Stimulated activated naive CD8-positive, alpha-beta T cell treated with anti-CD3 and anti-CD28 coated beads, Interleukin-15, amount 100 ng/mL, for 72 hours (primary cell): ENCODE measurements around the gene MACROD1.
"Not testable (repeated sequence)": the region's sequence is repeated elsewhere in the genome, so short reads cannot be mapped to it uniquely, and the experiment has no call there.

Experiments used
- ATAC-seq: fragments of 150-1000 bp; cut with Tn5 transposase; 2 replicates; pipeline ENCODE4 v1.10.0; 2021; ENCODE audit warnings: mild to moderate bottlenecking, moderate library complexity
- DNase-seq, 2 donors: peaks; one replicate each; pipeline ENCODE4 v3.0.0; 2021 to 2022
- H3K27ac Mint-ChIP-seq, 2 donors: one replicate each; pipeline ENCODE4 v1.8.0; 2022; ENCODE audit warnings: mild to moderate bottlenecking in 2 of 2, mixed read lengths in 2 of 2, moderate library complexity in 2 of 2
- H3K27me3 Mint-ChIP-seq: one replicate; pipeline ENCODE4 v1.8.0; 2022; ENCODE audit warnings: mixed read lengths
- H3K4me1 Mint-ChIP-seq: one replicate; pipeline ENCODE4 v1.8.0; 2022; ENCODE audit warnings: mild to moderate bottlenecking, mixed read lengths
- H3K4me3 Mint-ChIP-seq, 2 donors: one replicate each; pipeline ENCODE4 v1.8.0; 2022; ENCODE audit warnings: mild to moderate bottlenecking in 2 of 2, mixed read lengths in 2 of 2, moderate library complexity in 1 of 2
- H3K9me3 Mint-ChIP-seq, 2 donors: one replicate each; pipeline ENCODE4 v1.8.0; 2022; ENCODE audit warnings: mixed read lengths in 2 of 2

Gene MACROD1

DNA sequence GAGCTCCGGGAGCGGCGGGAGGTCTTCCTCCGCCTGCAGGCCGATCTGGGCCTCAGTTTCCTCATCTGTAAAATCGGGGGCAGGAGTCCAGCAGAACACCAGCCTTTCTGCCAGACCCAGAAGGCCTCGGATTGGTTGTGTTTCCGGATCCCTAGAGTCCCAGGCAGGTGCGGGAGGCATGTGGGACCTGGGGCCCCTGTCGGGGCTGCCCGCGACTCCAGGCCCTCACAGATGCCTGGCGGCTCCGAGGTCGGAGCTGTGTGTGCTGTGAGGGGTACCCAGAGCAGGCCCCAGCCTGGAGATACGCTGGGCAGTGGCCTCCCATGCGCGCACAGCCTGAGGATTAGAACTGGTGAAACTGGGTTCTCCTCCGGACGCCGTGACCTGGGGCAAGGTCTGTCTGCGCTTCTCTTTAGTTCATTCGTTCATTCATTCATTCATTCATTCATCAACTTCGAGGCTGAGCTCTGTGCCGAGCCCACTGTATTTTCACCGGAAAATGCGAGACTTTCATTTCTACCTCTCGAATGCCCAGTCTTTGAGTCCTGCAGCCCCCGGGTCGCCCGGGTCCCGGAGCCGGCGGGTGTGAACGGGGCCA lies 105.6 kb downstream of the MACROD1 start:
- Mint-ChIP-seq H3K4me3 (peak overlapping the region; percentile 57 to 78), H3K4me1 (peaks cover 26% of the 10 kb centered on the region), H3K27me3 (peaks cover 30% of the 10 kb centered on the region), H3K27ac (no peak overlapping the region), H3K9me3 (no peaks in the 10 kb centered on the region)
- DNase-seq, result no peak
- no peak for ATAC-seq

DNA sequence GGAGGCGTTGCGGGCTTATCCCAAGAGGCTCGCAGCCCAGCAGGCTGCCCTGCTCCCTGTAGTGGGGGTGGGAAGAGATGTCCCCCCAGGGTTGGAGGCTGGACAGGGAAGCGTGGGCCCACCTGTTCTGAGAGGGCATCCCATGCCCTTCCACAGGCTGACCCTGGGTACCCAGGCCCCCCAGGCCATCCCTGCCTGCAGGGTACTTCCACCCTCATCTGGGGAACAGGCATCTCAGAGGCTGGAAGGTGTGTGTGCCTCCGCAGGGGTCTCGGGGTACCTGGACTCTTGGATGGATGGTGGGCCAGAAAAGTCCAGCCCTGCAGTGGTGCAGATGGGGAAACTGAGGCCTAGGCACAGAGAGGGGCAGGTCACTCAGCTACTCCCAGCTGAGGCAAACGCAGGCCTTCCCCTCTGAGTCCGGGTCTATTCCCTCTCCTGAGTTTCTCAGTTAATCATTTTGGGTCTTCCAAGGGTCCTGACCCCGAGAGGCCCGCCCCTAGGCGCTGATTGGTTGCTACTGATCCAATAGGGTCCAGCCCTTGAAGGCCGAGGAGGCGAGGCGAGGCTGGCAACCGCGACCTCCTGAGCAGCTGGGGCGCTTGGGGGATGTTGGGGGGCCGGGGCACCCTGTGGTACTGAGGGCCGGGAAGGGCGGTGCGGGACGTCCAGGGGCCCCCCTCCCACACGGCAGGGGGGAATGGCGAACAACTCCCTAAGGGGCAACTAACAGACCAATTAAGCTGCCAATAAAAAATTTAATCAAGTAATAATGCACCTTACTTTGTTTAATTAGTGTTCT lies 106.4 kb downstream of the MACROD1 start:
- DNase-seq, result no peak
- H3K27ac Mint-ChIP-seq, result no peak overlapping the region
- H3K9me3 Mint-ChIP-seq, result no peaks in the 10 kb centered on the region
- peak overlapping the region in 1 of 2 donors; percentile 13 for H3K4me3 Mint-ChIP-seq
- ATAC-seq, result no peak
- H3K27me3 Mint-ChIP-seq, result peaks cover 30% of the 10 kb centered on the region
- H3K4me1 Mint-ChIP-seq, result peaks cover 20% of the 10 kb centered on the region

DNA sequence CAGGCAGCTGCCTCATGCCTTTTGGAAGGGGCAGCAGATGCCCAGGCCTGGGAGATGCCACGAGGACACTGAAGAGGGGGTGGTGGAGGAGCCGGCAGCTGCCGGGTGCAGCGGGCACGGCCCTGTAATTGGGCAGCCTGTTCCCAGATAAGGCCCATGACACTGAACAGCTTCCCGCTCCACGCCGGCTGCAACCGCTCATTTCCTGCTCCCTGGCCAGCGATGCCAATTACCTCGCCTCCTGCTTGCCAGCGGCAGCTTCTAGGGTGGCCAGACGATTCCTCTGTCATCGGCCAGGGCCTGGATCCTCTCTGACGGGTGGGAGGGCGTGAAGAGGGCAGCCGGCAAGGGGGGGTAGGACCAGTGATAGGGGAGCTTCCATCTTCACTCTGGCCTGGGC lies 107.4 kb downstream of the MACROD1 start:
- DNase-seq, result no peak
- no peak for ATAC-seq
- Mint-ChIP-seq H3K4me1 (peaks cover 20% of the 10 kb centered on the region), H3K9me3 (no peaks in the 10 kb centered on the region), H3K27me3 (peaks cover 30% of the 10 kb centered on the region), H3K4me3 (no peak overlapping the region), H3K27ac (no peak overlapping the region)

DNA sequence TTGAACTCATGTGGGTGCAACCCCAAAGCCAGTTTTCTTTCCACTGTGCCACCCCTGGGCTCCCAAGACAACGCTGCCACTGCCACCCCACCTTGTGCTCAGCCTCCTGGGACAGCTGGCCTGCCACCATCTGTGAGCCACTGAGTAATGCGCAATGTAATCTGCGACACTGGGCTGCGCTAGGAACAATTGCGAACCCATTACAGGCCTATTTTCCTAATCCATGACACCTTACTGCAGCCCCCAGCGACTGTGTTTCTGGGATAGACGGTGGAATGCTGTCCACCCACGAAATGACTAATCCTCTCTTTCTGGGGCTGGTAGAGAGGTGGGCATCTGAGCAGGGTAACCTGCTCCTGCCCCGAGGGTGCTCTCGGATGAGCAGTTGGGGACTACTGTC lies 108.0 kb downstream of the MACROD1 start:
- ATAC-seq (no peak), DNase-seq (no peak)
- Mint-ChIP-seq H3K27me3 (peaks cover 27% of the 10 kb centered on the region), H3K4me3 (no peak overlapping the region), H3K27ac (no peak overlapping the region), H3K9me3 (no peaks in the 10 kb centered on the region), H3K4me1 (peaks cover 20% of the 10 kb centered on the region)

DNA sequence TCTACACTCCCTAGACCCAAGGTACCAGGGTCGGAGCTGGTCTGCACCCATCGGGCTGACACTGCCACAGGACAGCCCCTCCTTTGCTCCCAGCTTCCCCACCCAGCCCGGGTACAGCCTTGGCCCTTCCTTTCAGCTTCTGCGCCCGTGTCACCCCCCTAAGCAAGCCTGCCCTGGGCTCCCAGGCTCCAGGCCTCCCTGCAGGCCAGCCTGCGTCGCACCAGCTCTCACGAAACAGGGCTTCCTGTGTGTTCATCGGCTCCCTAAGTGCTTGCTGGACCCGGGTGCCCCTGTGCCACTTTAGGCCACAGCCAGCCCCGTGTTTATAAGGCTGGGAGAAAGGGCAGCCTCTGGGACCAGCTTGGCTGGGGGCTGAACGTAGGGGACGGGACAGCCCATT lies 109.1 kb downstream of the MACROD1 start:
- no peak overlapping the region for H3K4me3 Mint-ChIP-seq
- no peaks in the 10 kb centered on the region for H3K9me3 Mint-ChIP-seq
- ATAC-seq (no peak), DNase-seq (no peak)
- H3K4me1 Mint-ChIP-seq, result peaks cover 16% of the 10 kb centered on the region
- H3K27me3 Mint-ChIP-seq, result peaks cover 16% of the 10 kb centered on the region
- no peak overlapping the region for H3K27ac Mint-ChIP-seq

DNA sequence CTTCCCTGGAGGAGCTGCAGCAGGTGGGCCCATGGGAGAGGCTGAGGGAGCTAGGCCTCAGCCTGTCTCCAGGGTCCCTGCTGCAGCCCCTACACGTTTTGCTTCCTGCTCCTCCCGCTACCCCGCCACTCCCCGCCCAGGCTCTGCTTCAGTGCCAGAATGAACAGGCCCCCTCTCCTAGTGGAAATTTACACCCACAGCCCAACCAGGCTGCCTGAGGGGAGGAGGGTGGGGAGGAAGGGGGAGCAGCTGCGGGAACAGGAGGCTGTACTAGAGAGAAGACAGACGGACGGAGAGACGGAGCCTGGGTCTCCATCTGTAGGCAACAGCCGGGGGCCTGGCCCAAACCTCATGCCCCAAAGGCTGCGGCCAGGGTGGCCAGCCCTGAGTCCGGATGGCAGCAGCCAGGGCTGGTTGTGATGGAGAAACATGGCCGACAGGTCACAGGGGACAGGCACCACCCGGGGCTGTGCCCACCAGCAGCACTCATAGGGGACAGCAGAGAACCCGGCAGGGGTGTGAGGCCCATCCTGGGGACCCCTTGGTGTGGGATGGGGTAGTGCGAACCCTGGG lies 109.6 kb downstream of the MACROD1 start:
- DNase-seq, result no peak
- Mint-ChIP-seq H3K9me3 (no peaks in the 10 kb centered on the region), H3K4me1 (peaks cover 11% of the 10 kb centered on the region), H3K4me3 (no peak overlapping the region), H3K27ac (no peak overlapping the region), H3K27me3 (peaks cover 11% of the 10 kb centered on the region)
- no peak for ATAC-seq

DNA sequence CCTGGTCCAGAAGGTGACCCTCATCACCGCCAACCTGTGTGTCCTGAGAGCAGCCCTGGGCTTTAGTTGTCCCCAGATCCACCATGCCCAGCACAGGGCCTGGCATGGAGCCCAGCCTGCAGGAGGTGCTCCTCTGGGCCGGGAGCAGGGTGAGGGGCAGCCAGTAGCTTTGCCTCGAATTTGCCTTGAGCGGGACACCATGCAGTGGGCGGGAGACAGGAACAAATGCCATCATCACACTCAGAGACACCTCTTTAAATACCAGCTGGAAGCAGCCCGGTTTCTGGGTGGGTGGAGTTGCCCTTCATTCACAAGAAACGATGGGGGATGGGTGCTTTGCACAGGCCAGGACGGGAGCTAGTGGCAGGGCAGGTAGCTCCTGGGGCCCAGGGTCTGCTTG lies 110.8 kb downstream of the MACROD1 start:
- Mint-ChIP-seq H3K27me3 (no peaks in the 10 kb centered on the region), H3K4me3 (no peak overlapping the region)
- ATAC-seq, result no peak

DNA sequence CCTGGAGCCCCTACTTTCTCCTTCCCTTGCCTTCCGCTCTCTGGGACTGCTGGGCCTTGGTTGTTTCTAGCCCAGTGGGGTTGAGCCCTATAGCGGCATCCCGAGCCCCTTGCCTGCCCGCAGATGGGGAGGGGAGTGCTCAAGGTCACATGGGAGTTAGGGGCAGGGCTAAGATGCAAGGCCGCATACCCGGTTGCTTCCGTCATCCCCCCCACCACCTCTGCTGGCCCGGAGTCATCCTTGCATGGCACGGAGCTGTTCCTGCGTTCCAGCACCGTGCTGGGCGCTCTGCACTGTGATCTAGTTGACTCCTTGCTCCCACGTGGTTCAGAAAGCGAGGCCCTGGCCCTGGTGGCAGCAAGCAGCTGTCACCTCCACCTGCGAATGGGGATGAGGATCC lies 112.2 kb downstream of the MACROD1 start:
- Mint-ChIP-seq H3K27ac (peak overlapping the region in 1 of 2 donors; percentile 78), H3K4me1 (no peaks in the 10 kb centered on the region), H3K9me3 (no peaks in the 10 kb centered on the region), H3K4me3 (no peak overlapping the region), H3K27me3 (no peaks in the 10 kb centered on the region)
- no peak for ATAC-seq
- DNase-seq, result no peak

More for the DNA sequence above, 110.8 kb downstream of the MACROD1 start:
- Mint-ChIP-seq H3K27ac (no peak overlapping the region), H3K4me1 (no peaks in the 10 kb centered on the region), H3K9me3 (no peaks in the 10 kb centered on the region)
- DNase-seq, result no peak

DNA sequence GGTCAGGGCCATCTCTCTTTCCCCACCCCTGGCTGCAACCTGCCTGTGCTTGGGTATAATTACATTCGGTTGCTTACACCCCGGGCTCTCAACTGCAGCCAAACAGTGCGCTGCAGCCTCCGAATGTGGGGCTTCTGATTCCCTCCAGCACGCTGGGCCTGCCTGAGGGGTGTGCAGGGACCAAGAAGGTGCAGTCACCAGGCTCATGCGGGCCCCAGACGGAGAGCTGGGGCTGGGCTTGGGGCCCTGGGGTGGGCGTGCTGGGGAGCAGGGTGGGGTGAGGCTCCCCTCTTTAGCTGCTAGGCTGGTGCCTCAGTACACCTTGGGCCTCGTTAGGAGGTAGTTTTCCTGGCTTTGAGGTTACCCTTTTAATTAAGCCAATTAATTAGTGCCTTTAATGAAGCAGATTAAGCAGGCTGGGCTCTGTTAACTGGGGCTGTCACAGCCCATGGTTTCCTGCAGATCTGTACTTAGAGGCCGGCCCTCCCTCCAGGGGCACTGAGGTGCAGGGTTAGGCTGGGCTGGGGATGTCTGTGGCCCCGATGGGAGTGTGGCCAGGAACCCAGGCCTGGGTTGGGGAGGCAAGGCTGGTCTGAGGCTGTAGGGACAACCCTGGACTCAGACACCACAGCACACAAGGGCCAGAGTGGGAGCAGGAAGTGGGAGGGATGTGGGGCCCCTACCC lies 112.8 kb downstream of the MACROD1 start:
- no peak for ATAC-seq
- Mint-ChIP-seq H3K9me3 (no peaks in the 10 kb centered on the region), H3K27ac (peak overlapping the region in 1 of 2 donors; percentile 78)

DNA sequence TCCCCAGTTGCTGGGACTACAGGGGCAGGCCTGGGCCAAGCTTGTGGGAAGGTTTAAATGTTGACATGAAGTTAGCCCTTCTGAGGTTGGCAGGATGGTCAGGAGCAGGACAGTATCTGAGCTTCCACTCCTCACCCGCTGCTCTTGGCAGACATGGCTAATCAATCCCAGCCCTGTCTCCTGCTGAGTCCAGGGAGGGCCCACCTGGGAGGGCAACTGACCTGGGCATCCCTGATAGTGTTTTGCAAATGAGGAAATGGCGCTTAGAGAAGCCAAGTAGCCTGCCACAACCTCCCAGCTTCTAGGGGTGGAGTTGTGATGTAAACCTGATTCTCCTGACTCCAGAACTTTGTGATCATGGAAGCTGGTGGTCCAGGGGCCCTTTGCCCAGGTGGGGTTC lies 113.5 kb downstream of the MACROD1 start:
- H3K4me1 Mint-ChIP-seq, result no peaks in the 10 kb centered on the region
- no peaks in the 10 kb centered on the region for H3K27me3 Mint-ChIP-seq
- no peaks in the 10 kb centered on the region for H3K9me3 Mint-ChIP-seq
- H3K27ac Mint-ChIP-seq, result no peak overlapping the region
- ATAC-seq, result no peak
- H3K4me3 Mint-ChIP-seq, result no peak overlapping the region
- DNase-seq, result no peak

More for the DNA sequence above, 112.8 kb downstream of the MACROD1 start:
- H3K27me3 Mint-ChIP-seq, result no peaks in the 10 kb centered on the region
- H3K4me3 Mint-ChIP-seq, result no peak overlapping the region
- DNase-seq, result no peak
- H3K4me1 Mint-ChIP-seq, result no peaks in the 10 kb centered on the region

DNA sequence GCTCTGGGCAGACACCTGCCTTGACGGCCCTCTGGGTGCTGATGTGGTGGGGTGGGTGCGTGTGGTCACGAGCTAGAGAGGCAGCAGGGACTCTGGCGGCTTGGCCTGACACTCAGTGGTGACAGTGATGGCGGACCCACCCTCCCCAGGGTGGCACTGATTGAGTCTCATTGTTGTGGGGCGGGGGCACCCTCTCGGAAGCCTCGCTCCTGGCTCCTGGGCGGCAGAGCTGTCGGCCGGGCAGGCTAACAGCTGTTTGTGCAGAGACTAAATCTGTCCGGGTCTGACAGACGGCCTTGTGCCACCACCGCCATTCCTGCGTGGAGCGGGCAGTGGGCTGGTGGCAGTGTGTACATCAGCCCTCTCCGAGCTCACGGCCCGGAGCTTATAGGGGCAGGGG lies 114.6 kb downstream of the MACROD1 start:
- Mint-ChIP-seq H3K4me3 (no peak overlapping the region), H3K27ac (no peak overlapping the region), H3K9me3 (no peaks in the 10 kb centered on the region), H3K4me1 (no peaks in the 10 kb centered on the region), H3K27me3 (no peaks in the 10 kb centered on the region)
- DNase-seq (no peak), ATAC-seq (no peak)

DNA sequence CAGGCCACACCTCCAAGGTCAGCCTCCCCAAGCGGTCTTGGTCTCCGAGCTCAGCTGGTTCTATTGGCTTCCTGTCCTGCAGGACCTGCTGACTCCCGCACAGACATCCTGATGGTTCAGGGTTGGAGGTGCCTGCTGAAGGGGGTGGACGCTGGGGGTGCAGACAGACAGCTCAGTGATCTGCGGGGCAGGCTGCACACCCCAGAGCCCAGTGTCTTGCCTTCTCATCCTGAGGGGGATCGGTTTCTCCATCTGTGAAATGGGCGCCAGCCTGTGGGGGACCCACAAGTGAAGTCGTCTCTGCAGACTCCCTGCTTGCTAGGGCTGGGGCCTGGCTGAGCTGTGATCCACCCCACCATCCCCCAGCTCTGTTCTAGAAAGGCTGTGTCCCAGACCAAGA lies 116.4 kb downstream of the MACROD1 start:
- Mint-ChIP-seq H3K9me3 (no peaks in the 10 kb centered on the region), H3K27ac (no peak overlapping the region), H3K27me3 (no peaks in the 10 kb centered on the region), H3K4me3 (no peak overlapping the region), H3K4me1 (no peaks in the 10 kb centered on the region)
- no peak for DNase-seq
- ATAC-seq, result no peak

DNA sequence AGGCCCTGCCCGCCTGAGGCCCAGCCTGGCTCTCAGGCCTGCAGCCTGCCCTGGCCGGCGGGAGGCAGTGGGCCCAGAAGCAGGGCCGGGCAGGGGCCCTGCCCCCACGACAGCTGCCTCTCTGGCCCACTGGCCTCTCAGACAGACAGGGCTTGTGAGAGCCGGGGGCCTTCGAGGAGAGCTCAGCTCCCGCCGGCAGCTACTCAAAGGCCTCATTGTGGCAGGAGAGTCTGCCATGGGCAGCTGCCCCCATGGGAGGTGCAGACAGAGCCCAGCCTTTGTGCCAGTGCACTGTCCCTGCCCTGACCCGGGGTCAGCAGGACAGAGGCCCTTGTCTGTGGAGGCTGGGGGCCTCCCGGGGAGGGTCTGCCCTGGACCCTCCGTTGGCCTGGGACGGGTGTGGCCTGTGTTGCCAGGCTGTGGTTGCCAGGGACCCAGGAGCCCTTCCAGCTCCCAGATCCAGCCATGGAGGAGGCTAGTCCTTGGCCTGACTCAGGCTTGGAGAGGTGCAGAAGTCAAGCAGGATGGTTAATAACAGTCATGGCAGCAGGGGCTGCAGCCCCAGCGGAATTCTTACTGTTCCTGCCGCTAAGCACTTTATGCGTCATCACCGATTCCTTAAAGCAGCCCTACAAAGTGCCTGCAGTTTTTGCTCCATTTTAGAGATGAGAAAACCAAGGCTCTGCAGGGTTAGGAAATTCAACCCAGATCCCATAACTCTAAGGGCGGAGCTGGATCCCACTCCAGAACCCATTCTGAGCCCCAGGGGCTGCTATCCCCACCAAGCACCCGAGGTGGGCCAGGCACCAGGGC lies 117.7 kb downstream of the MACROD1 start:
- Mint-ChIP-seq H3K4me3 (no peak overlapping the region), H3K9me3 (no peaks in the 10 kb centered on the region), H3K27ac (no peak overlapping the region), H3K4me1 (no peaks in the 10 kb centered on the region), H3K27me3 (no peaks in the 10 kb centered on the region)
- ATAC-seq (no peak), DNase-seq (no peak)

DNA sequence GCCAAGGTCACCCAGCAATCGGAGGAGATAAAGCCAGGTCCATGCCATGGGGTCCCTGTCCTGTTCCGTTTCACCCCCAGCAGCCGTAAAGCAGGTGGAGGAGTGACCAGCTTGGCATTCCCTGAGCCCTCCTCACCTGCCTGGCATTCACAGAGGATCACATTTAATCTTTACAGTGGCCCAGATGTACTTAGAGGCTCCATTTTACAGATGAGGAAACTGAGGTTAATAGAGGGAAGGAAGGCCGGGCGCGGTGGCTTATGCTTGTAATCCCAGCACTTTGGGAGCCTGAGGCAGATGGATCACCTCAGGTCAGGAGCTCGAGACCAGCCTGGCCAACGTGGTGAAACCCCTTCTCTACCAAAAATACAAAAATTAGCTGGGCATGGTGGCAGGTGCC lies 118.5 kb downstream of the MACROD1 start:
- not testable (repeated sequence) for DNase-seq, H3K27me3 Mint-ChIP-seq, H3K4me3 Mint-ChIP-seq, H3K9me3 Mint-ChIP-seq, ATAC-seq, H3K4me1 Mint-ChIP-seq, H3K27ac Mint-ChIP-seq

DNA sequence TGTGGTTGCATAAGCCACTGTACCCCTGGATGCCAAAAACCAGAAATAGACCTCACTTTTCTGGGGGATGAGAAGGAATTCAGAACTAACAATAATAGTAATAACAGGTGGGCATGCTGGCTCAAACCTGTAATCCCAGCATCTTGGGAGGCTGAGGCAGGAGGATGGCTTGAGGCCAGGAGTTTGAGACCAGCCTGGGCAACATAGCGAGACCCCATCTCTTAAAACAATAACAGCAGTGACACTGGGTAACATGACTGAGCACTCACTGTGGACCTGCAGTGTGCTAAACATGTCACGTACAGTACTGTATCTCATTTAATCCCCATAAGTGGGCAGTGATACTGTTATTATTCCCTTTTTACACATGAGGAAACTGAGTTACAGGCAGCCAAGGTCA lies 120.2 kb downstream of the MACROD1 start:
- H3K4me1 Mint-ChIP-seq, result no peaks in the 10 kb centered on the region
- no peaks in the 10 kb centered on the region for H3K27me3 Mint-ChIP-seq
- no peak for DNase-seq
- H3K27ac Mint-ChIP-seq, result peak overlapping the region in 1 of 2 donors; percentile 48
- no peaks in the 10 kb centered on the region for H3K9me3 Mint-ChIP-seq
- H3K4me3 Mint-ChIP-seq, result no peak overlapping the region
- no peak for ATAC-seq
